Omental fat pad (tissue), 4 donors: Measurements from ENCODE around the gene ERO1A. TPM values are rescaled to one million over a fixed set of nuclear protein-coding genes. Genes with fewer than 3 reads are reported as not detected.

Source experiments
- ATAC-seq: fragments of 150-250 bp; one replicate; pipeline ENCODE4 v1.9.1; 2016; ENCODE audit warnings: mild to moderate bottlenecking, moderate library complexity; ENCODE audit not compliant: low FRiP score
- DNase-seq: peaks from one replicate; pipeline ENCODE4 v3.0.0-alpha.2; 2019; ENCODE audit warnings: low spot score
- CTCF ChIP-seq, 3 donors: fragments of 450-650 bp; IDR thresholded peaks; one replicate each; pipeline ENCODE4 v1.5.1; 2016 to 2017; ENCODE audit warnings: antibody characterized with exemption in 3 of 3, mild to moderate bottlenecking in 3 of 3, moderate library complexity in 2 of 3
- total RNA-seq, 4 donors: library from RNA; depleted of rRNA; stranded (reverse); fragments of >200 nt; gene quantifications; one replicate each; pipeline ENCODE4 v1.1.0, GENCODE V29; 2016

Gene ERO1A
- total RNA-seq, 4 donors from 2014 or later: 24.8 to 49.8 (median 32.5) TPM

- ATAC-seq (no peak), DNase-seq (no peak)
- TF ChIP-seq CTCF (IDR thresholded peaks at IDR 0.05): no peak
These were observed 11.3 kb downstream of the ERO1A start for GRCh38 chr14:52683985-52684520.

GRCh38 chr14:52678591-52678990, 16.8 kb downstream of the ERO1A start:
- no peak for ATAC-seq
- no peak for DNase-seq
- TF ChIP-seq CTCF (IDR thresholded peaks at IDR 0.05): no peak

GRCh38 chr14:52663850-52664249, 31.5 kb downstream of the ERO1A start:
- TF ChIP-seq CTCF (IDR thresholded peaks at IDR 0.05): no peak
- no peak for DNase-seq
- no peak for ATAC-seq

GRCh38 chr14:52661314-52661713, 34.0 kb downstream of the ERO1A start:
- TF ChIP-seq CTCF (IDR thresholded peaks at IDR 0.05): no peak
- DNase-seq: no peak
- no peak for ATAC-seq

- DNase-seq: no peak
- ATAC-seq: no peak
- TF ChIP-seq CTCF (IDR thresholded peaks at IDR 0.05): no peak
These were observed 34.5 kb downstream of the ERO1A start for GRCh38 chr14:52660832-52661231.

GRCh38 chr14:52660325-52660724, 35.0 kb downstream of the ERO1A start:
- DNase-seq (no peak), ATAC-seq (no peak)
- no peak for TF ChIP-seq CTCF (IDR thresholded peaks at IDR 0.05)

- no peak for TF ChIP-seq CTCF (IDR thresholded peaks at IDR 0.05)
- ATAC-seq (no peak), DNase-seq (no peak)
These were observed 38.5 kb downstream of the ERO1A start for GRCh38 chr14:52656905-52657304.
